Measurements from ENCODE around the gene MAP1B.

The MAP1B gene

DNA sequence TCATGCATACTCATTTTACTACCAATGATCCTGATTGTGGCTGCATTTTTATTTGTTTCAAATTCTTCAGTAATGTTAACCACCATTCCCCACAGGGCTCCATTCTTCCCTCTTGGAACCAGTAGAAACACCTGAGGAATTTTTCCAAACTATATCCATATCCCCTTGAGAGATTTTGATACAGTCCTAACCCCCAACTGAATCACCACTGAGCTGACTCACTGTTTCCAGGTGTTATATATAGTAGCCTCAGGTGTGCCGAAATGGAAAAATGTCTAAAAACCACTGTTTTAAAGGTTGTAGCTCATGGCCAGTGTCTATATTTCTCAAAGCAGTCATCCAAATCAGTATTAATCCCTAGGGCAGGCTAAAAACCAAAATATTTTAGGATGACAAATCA, 127.6 kb downstream of the MAP1B start:
- H3K36me3 Mint-ChIP-seq (ENCODE audit: low read depth), result peaks cover 40% of the 10 kb centered on the region
- no peak overlapping the region for H3K4me3 Mint-ChIP-seq
- no peaks in the 10 kb centered on the region for H3K9me3 Mint-ChIP-seq
- peaks cover 33% of the 10 kb centered on the region for H3K4me1 Mint-ChIP-seq (ENCODE audit: low read depth)
- peaks cover 30% of the 10 kb centered on the region for H3K27me3 Mint-ChIP-seq (ENCODE audit: low read depth)
- no peak overlapping the region for H3K27ac Mint-ChIP-seq

DNA sequence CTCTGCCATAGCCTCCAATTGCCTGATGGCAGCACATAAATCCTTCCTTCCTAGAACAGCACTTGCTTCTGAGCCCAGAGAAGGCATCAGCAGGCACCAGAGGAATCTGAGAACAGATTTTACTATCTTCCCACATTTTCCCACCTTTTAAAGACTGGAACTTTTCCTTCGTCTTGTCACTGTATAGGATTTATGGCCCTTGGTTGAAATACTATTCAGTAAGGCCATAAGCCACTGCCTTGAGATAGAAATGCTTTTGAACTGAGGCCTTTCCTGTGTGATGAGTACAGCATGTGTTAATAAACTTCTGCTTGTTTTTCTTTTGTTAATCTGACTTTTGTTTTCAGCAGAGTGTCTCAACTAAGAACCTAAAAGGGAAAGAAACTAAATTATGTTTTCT, 128.4 kb downstream of the MAP1B start:
- Mint-ChIP-seq H3K27me3 (ENCODE audit: low read depth) (peaks cover 24% of the 10 kb centered on the region), H3K36me3 (ENCODE audit: low read depth) (peaks cover 34% of the 10 kb centered on the region), H3K9me3 (no peaks in the 10 kb centered on the region), H3K4me1 (ENCODE audit: low read depth) (peaks cover 33% of the 10 kb centered on the region), H3K27ac (no peak overlapping the region), H3K4me3 (no peak overlapping the region)

DNA sequence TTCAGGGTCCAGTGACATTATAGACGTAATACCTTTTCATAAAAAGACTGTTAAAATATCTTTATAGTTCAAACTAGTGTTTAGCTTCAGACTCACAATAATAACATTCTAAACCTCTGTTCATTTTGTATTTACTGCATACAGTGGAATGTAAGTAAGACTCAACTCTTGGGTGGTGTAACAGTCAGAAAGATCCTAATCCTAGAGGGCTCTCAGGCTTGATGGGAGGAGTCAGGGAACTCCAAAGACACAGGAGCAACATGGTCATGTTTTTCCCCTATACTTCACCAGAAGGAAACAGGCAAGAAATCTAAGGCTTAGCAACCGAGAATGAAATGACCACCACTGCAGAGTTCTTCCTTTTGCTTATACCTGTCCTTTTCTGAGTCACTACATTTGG, 130.1 kb downstream of the MAP1B start:
- H3K27ac Mint-ChIP-seq, result no peak overlapping the region
- H3K36me3 Mint-ChIP-seq (ENCODE audit: low read depth), result peaks cover 22% of the 10 kb centered on the region
- peaks cover 25% of the 10 kb centered on the region for H3K4me1 Mint-ChIP-seq (ENCODE audit: low read depth)
- H3K4me3 Mint-ChIP-seq, result no peak overlapping the region
- H3K9me3 Mint-ChIP-seq, result no peaks in the 10 kb centered on the region
- peaks cover 14% of the 10 kb centered on the region for H3K27me3 Mint-ChIP-seq (ENCODE audit: low read depth)

DNA sequence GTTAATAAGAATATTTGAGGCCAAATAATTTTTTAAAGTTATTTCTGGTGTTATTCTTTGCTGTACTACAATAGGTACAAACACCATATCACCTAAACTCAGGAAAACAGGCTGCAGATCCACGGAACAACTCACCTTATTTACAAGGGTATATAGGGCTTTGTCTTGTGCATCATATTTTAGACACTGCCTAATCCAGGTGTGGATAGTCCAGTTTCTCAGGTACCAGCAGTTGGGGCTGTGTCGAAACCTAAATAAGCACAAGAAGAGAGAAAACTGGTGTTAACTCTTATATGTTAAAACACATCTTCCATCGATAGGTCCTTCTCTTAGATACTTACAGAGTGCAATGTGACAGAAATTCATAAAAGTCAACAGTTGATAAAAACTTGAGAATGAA, 130.6 kb downstream of the MAP1B start:
- Mint-ChIP-seq H3K27ac (no peak overlapping the region), H3K4me1 (ENCODE audit: low read depth) (peaks cover 21% of the 10 kb centered on the region), H3K9me3 (no peaks in the 10 kb centered on the region), H3K27me3 (ENCODE audit: low read depth) (peaks cover 14% of the 10 kb centered on the region), H3K36me3 (ENCODE audit: low read depth) (peaks cover 21% of the 10 kb centered on the region), H3K4me3 (no peak overlapping the region)

DNA sequence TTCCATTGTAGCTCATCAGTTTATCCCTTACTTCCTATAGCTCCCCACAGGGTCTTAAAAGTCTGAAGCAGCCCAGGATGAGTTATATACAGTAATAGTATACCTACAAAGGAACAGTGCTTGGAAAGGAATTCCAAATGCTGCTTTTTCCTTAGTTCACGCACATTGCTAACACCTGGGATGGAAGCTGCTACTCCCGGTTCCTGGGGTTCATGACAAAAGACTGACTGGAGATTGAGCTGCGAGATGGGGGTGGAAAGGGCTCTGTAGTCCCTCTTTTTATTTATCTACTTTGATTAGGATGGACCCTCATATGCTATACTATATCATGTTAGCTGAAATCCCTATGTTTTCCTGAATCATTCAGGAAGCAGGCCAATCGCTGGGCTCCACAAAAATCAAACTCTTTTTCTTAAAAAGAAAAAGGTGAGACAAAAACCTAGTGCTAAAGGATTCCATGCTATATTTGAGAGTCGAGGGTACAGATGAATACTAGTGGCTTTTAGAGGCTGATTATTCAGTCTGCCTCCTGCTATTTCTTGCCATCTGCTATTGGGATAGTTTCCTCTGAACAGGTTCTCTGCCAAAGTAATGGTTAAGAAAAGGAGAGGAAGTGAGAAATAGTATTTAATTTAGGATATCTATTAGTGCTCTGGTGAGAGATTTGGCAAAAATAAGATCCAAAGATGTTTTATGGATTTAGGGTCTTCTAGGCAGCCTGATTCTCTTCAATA, 131.6 kb downstream of the MAP1B start:
- peaks cover 14% of the 10 kb centered on the region for H3K27me3 Mint-ChIP-seq (ENCODE audit: low read depth)

GRCh38 chr5:72241346-72242003, 134.2 kb downstream of the MAP1B start:
- Mint-ChIP-seq H3K27ac (no peak overlapping the region), H3K4me1 (ENCODE audit: low read depth) (peaks cover 11% of the 10 kb centered on the region), H3K36me3 (ENCODE audit: low read depth) (peaks cover 9% of the 10 kb centered on the region), H3K4me3 (no peak overlapping the region), H3K27me3 (ENCODE audit: low read depth) (peaks cover 12% of the 10 kb centered on the region), H3K9me3 (no peaks in the 10 kb centered on the region)

More for the DNA sequence above, 131.6 kb downstream of the MAP1B start:
- H3K4me3 Mint-ChIP-seq, result no peak overlapping the region
- H3K27ac Mint-ChIP-seq, result no peak overlapping the region
- no peaks in the 10 kb centered on the region for H3K9me3 Mint-ChIP-seq
- peaks cover 18% of the 10 kb centered on the region for H3K36me3 Mint-ChIP-seq (ENCODE audit: low read depth)
- H3K4me1 Mint-ChIP-seq (ENCODE audit: low read depth), result peaks cover 18% of the 10 kb centered on the region

DNA sequence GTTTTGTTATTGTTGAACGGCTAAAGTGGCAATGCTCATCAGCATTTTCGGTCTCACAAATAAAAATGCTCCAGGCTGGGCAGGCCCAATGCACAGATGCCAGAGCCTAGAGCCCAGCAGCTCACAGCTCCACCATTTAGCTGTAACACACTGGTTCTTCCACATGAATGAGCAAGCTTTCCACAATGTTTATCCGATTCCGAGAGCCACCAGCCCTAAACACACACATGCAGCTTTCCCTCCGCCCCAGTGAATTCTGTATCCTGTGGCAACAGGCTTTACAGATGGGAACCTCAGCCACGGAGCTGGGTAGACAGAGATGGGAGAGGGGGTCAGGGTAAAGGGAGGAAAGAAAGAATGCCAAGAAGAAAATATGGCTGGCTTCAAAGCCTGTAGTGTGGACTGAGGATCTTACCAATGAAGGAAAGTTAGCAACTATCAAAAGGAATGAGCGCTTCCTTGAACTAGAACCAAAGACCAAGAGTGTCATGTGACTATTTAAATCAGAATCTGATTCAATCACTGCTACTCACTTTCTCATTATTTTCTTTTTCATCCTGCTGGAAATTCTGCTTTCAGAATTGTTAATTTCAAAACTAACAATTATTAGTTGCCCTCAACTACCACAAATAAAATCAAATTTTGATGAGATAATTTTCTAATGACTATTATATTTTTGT, 135.7 kb downstream of the MAP1B start:
- peaks cover 11% of the 10 kb centered on the region for H3K4me1 Mint-ChIP-seq (ENCODE audit: low read depth)
- H3K27ac Mint-ChIP-seq, result no peak overlapping the region
- H3K27me3 Mint-ChIP-seq (ENCODE audit: low read depth), result peaks cover 8% of the 10 kb centered on the region
- H3K9me3 Mint-ChIP-seq, result no peaks in the 10 kb centered on the region
- no peak overlapping the region for H3K4me3 Mint-ChIP-seq
- no peaks in the 10 kb centered on the region for H3K36me3 Mint-ChIP-seq (ENCODE audit: low read depth)

DNA sequence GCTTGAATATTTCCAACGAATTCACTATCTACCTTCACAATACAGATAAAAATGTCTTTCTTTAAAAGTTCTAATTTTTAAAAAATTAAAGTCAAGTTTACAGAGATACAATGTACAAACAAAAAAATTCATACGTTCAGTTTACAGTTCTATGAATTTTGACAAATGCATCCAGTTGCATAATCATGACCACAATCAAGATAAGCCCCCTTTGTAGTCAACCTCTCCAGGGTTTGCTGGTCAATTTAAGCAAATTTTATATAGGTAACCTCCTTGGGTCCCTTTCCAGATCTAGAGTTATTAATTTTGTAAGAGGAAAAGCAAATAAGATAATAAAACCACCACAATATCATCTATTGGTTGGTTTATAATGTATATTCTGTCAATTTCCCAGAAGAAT, 136.4 kb downstream of the MAP1B start:
- Mint-ChIP-seq H3K27ac (no peak overlapping the region), H3K4me3 (no peak overlapping the region), H3K27me3 (ENCODE audit: low read depth) (no peaks in the 10 kb centered on the region), H3K4me1 (ENCODE audit: low read depth) (peaks cover 11% of the 10 kb centered on the region), H3K36me3 (ENCODE audit: low read depth) (no peaks in the 10 kb centered on the region), H3K9me3 (no peaks in the 10 kb centered on the region)

DNA sequence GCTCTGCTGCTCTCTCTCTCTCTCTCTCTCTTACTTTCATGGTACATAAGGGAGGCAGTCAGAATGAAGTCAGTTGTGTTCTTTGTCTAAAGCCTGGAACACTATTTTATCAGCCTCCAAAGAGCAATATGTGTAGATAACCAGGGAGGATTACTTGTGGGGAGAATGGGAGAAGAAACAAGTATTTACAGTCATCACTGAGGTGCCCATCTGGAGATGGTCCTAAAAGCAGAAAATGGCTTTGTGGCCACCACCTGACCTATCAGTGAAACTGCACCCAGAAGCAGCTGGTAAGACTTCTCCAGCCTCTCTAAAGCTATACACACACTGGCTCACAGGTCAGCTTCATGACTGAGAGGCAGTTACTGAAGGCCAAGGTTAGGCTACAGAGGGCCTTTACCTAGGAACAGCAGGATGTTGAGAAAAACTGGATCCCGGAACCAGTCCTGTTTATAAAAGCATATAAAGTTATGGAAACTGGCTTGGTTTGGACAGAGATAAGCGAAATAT, 137.6 kb downstream of the MAP1B start:
- Mint-ChIP-seq H3K27ac (no peak overlapping the region), H3K36me3 (ENCODE audit: low read depth) (no peaks in the 10 kb centered on the region), H3K27me3 (ENCODE audit: low read depth) (no peaks in the 10 kb centered on the region), H3K9me3 (no peaks in the 10 kb centered on the region), H3K4me3 (no peak overlapping the region), H3K4me1 (ENCODE audit: low read depth) (peaks cover 11% of the 10 kb centered on the region)

GRCh38 chr5:72245546-72245945, 138.3 kb downstream of the MAP1B start:
- Mint-ChIP-seq H3K4me3 (no peak overlapping the region), H3K27me3 (ENCODE audit: low read depth) (no peaks in the 10 kb centered on the region), H3K9me3 (no peaks in the 10 kb centered on the region), H3K27ac (no peak overlapping the region), H3K4me1 (ENCODE audit: low read depth) (peaks cover 11% of the 10 kb centered on the region), H3K36me3 (ENCODE audit: low read depth) (no peaks in the 10 kb centered on the region)

- Mint-ChIP-seq H3K36me3 (ENCODE audit: low read depth) (no peaks in the 10 kb centered on the region), H3K4me1 (ENCODE audit: low read depth) (peaks cover 11% of the 10 kb centered on the region), H3K27me3 (ENCODE audit: low read depth) (no peaks in the 10 kb centered on the region), H3K9me3 (no peaks in the 10 kb centered on the region), H3K27ac (no peak overlapping the region), H3K4me3 (no peak overlapping the region)
These were observed 138.8 kb downstream of the MAP1B start for GRCh38 chr5:72245951-72246532.

DNA sequence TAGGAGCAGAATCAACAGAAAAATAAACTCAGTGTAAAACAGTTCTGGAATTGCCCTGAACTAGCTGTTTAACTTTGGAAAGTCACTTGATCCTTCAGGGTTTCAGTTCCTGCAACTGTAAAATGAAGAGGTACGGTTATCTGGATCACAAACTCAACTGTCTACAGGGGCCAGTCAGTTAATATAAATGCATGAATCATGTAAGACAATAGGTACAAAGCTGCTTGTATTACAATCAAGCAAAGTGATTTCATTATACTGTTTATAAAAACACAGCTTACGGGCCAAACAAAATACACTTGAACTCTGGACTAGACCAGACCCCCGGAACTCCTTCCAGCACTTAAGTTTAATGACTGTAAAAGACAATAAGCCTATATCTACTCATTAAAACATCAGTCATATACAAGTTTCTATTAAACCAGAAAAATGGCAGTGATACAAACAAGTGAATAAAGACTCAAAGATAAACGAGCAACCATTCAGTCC, 139.7 kb downstream of the MAP1B start:
- Mint-ChIP-seq H3K27me3 (ENCODE audit: low read depth) (no peaks in the 10 kb centered on the region), H3K4me3 (no peak overlapping the region), H3K27ac (no peak overlapping the region), H3K4me1 (ENCODE audit: low read depth) (peaks cover 11% of the 10 kb centered on the region), H3K9me3 (no peaks in the 10 kb centered on the region), H3K36me3 (ENCODE audit: low read depth) (no peaks in the 10 kb centered on the region)

GRCh38 chr5:72248410-72248981, 141.2 kb downstream of the MAP1B start:
- Mint-ChIP-seq H3K4me1 (ENCODE audit: low read depth) (peaks cover 11% of the 10 kb centered on the region), H3K27me3 (ENCODE audit: low read depth) (no peaks in the 10 kb centered on the region), H3K4me3 (no peak overlapping the region), H3K27ac (no peak overlapping the region), H3K36me3 (ENCODE audit: low read depth) (peaks cover 3% of the 10 kb centered on the region), H3K9me3 (no peaks in the 10 kb centered on the region)

DNA sequence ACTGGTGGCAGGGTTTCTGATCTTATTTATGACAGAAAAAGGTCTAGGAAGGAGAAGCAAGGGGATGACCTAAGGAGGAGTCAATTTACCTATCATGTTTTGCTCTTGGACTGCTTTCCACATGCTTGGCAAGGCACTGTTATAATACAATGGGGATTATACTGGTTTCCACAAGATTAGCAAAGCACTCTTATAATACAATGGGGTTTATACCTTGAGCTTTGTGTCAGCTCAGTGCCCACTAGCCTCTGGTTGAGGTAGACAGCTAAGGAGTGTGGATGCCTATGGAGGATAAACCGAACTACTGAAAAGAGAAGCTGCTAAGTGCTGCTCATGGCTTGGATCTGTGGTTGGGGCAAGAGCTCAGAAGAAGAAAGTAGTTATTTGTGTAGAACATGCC, 144.1 kb downstream of the MAP1B start:
- Mint-ChIP-seq H3K4me3 (no peak overlapping the region), H3K4me1 (ENCODE audit: low read depth) (no peaks in the 10 kb centered on the region), H3K9me3 (no peaks in the 10 kb centered on the region), H3K27me3 (ENCODE audit: low read depth) (no peaks in the 10 kb centered on the region), H3K36me3 (ENCODE audit: low read depth) (peaks cover 4% of the 10 kb centered on the region), H3K27ac (no peak overlapping the region)
